Glomerular visceral epithelial cell (primary cell): ENCODE results near the gene ODAM.
"Not testable (repeated sequence)": the region's sequence is repeated elsewhere in the genome, so short reads cannot be mapped to it uniquely, and the experiment has no call there.

Experiments
- DNase-seq: peaks from one replicate; pipeline ENCODE4 v3.0.0-alpha.2; 2016; ENCODE audit errors: extremely low spot score

Gene ODAM

DNA sequence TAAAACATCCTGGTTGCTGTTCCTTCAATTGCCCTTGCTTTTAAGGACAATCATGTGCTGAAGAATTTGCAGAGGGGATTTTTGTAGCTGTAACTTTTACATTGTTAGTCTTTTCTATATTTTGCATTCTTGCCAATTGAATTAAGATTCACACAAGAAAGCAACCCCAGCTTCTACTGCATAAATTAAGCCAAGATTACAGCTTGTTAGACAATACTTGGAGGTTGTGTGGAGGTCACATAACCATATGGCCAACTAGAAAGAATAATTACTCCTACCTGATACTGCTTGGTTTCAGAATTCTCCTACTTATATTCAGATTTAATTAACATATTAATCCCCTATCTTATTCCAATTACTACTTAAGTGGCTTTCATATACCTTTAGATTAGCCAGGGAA is 26.3 kb downstream of the ODAM start:
- not testable (repeated sequence) for DNase-seq

GRCh38 chr4:70225824-70226223 is 30.3 kb downstream of the ODAM start, which contains the start of gene FDCSP:
Gene FDCSP, plus strand, starts transcription at chr4:70226124. Its CDS starts 5,071 bp downstream, at chr4:70231195.
- no peak for DNase-seq

DNA sequence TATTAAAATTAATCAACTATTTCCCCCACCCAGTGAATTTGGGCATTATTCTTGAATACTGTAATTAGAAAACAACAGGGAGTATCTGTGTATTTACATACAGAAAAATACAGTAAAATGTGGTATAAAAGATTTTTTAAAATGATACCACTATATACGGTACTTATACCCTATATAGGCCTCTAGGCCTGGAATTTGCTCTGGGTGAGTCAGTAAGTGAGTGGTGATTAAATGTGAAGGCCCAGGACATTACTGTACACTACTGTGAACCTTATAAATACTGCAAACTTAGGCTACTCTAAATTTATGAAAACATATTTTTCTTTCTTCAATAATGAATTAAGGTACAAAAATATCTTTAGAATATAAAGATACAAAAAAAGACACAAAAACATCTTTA is 40.6 kb downstream of the ODAM start:
- no peak for DNase-seq

- no peak for DNase-seq
Observed at GRCh38 chr4:70239131-70239883, 43.8 kb downstream of the ODAM start.

GRCh38 chr4:70239884-70240591 is 44.5 kb downstream of the ODAM start:
- DNase-seq, result no peak

- DNase-seq, result not testable (repeated sequence)
Observed at GRCh38 chr4:70242297-70242696, 46.8 kb downstream of the ODAM start, which contains the start of gene CSN3. Gene CSN3, plus strand, starts transcription at chr4:70242597. Its CDS starts 2,223 bp downstream, at chr4:70244820.

- no peak for DNase-seq
Observed at GRCh38 chr4:70243091-70243490, 47.6 kb downstream of the ODAM start.

DNA sequence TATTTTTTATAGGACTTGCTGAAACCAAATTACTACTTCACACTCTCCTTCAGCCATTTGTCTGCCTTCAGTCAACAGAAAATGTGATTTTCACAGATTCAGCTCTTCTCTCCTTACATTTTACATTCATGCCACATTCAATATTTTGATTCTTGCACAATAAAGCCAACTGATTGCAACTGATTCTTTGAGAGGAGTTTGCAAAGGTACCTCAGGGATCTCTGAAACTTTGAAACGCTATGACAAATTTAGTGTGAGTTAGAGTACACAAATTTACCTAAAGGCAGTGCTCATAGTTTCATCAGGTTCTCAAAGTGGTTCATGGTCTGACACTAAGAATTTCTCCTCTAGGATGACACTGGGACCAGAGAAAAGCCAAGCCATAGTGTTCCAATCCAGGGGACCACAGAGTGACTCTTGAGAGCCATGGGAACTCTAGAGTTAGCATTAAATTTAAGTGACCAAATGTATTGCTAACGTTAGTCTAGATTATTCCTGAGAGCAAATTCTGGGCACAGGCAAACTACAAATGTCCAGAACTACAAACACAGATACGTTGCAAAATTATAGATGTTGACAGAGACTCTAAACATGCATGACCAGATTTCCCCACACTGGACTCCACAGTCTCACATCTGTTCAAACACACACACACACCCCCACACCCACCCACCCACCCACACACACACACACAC is 55.9 kb downstream of the ODAM start:
- no peak for DNase-seq

GRCh38 chr4:70251945-70252277 is 56.4 kb downstream of the ODAM start:
- no peak for DNase-seq
